Esophagus muscularis mucosa (tissue), 3 donors: ENCODE data around the gene PLA2G2A.

Experiments used
- POLR2A ChIP-seq: fragments of 450-650 bp; IDR thresholded peaks from one replicate; pipeline ENCODE4 v1.6.1; 2017; ENCODE audit warnings: antibody characterized with exemption, moderate library complexity, mild to moderate bottlenecking, low read depth
- TF ChIP-seq, protein P1 (sequence below), 3 experiments: fragments of 200-600 bp in 2 of 3; fragments of 450-650 bp in 1 of 3; sonication (generic) in 2 of 3; IDR thresholded peaks; one replicate each; pipeline ENCODE4 v1.5.1; 2017 to 2019; ENCODE audit warnings: antibody characterized with exemption in 3 of 3, mild to moderate bottlenecking in 2 of 3, moderate library complexity in 1 of 3

DNA sequence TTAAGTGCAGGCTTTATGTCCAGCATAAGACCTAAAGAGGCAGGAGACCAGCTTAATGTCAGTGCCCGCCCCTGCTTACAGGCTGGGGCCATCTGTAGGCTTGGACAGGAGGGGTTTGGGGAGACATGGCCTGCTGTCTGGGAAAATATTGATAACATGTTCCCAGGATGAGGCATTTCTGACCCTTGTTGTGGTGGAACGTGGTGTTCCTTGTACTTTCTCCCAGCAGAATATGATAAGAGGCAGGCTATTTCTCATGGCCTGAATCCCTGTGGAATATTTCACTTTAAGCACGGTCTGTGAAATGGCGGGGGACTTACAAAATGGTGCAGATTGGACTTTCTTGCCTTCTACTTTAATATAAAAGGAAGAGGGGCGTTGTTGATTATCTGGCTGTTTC is 48.7 kb upstream of the PLA2G2A start:
- TF ChIP-seq, protein P1, sequence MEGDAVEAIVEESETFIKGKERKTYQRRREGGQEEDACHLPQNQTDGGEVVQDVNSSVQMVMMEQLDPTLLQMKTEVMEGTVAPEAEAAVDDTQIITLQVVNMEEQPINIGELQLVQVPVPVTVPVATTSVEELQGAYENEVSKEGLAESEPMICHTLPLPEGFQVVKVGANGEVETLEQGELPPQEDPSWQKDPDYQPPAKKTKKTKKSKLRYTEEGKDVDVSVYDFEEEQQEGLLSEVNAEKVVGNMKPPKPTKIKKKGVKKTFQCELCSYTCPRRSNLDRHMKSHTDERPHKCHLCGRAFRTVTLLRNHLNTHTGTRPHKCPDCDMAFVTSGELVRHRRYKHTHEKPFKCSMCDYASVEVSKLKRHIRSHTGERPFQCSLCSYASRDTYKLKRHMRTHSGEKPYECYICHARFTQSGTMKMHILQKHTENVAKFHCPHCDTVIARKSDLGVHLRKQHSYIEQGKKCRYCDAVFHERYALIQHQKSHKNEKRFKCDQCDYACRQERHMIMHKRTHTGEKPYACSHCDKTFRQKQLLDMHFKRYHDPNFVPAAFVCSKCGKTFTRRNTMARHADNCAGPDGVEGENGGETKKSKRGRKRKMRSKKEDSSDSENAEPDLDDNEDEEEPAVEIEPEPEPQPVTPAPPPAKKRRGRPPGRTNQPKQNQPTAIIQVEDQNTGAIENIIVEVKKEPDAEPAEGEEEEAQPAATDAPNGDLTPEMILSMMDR (IDR thresholded peaks at IDR 0.05) = no peak
- TF ChIP-seq POLR2A = no peak
